TTC549 (cell line): Measurements from ENCODE around the gene AMZ2.
"Not testable (repeated sequence)": the region's sequence is repeated elsewhere in the genome, so short reads cannot be mapped to it uniquely, and the experiment has no call there.

Experiments used
- FAIRE-seq: peaks from 2 replicates; lab custom pipeline; 2012; peaks lifted over from hg19 to GRCh38; lab: Jason Lieb, UNC

The AMZ2 gene

GRCh38 chr17:68253426-68253825 is 5.6 kb downstream of the AMZ2 start:
- not testable (repeated sequence) for FAIRE-seq

GRCh38 chr17:68255151-68255550 is 7.3 kb downstream of the AMZ2 start:
- FAIRE-seq: no peak

GRCh38 chr17:68255731-68256538 is 8.1 kb downstream of the AMZ2 start:
- no peak for FAIRE-seq

GRCh38 chr17:68256701-68257100 is 8.9 kb downstream of the AMZ2 start:
- FAIRE-seq: not testable (repeated sequence)

- no peak for FAIRE-seq
Measured at GRCh38 chr17:68257934-68258333, 10.1 kb downstream of the AMZ2 start.

GRCh38 chr17:68258890-68259647 is 11.2 kb downstream of the AMZ2 start:
- not testable (repeated sequence) for FAIRE-seq

GRCh38 chr17:68259648-68259951 is 11.8 kb downstream of the AMZ2 start:
- FAIRE-seq: not testable (repeated sequence)

- FAIRE-seq: no peak
Measured at GRCh38 chr17:68260051-68260762, 12.4 kb downstream of the AMZ2 start.

- FAIRE-seq: not testable (repeated sequence)
Measured at GRCh38 chr17:68262467-68262866, 14.6 kb downstream of the AMZ2 start.

GRCh38 chr17:68263101-68263681 is 15.3 kb downstream of the AMZ2 start:
- peak; percentile 92 for FAIRE-seq

- FAIRE-seq: not testable (repeated sequence)
Measured at GRCh38 chr17:68265833-68266232, 18.0 kb downstream of the AMZ2 start.

- FAIRE-seq: no peak
Measured at GRCh38 chr17:68273722-68274121, 25.9 kb downstream of the AMZ2 start.

GRCh38 chr17:68276339-68276738 is 28.5 kb downstream of the AMZ2 start:
- not testable (repeated sequence) for FAIRE-seq

GRCh38 chr17:68277807-68278206 is 30.0 kb downstream of the AMZ2 start:
- FAIRE-seq: no peak

GRCh38 chr17:68281965-68282364 is 34.1 kb downstream of the AMZ2 start:
- not testable (repeated sequence) for FAIRE-seq

- no peak for FAIRE-seq
Measured at GRCh38 chr17:68288375-68288774, 40.5 kb downstream of the AMZ2 start.

GRCh38 chr17:68288804-68289203 is 41.0 kb downstream of the AMZ2 start:
- FAIRE-seq: no peak

- FAIRE-seq: no peak
Measured at GRCh38 chr17:68289473-68289872, 41.6 kb downstream of the AMZ2 start.

- FAIRE-seq: no peak
Measured at GRCh38 chr17:68289936-68290267, 42.1 kb downstream of the AMZ2 start.

- no peak for FAIRE-seq
Measured at GRCh38 chr17:68290268-68290954, 42.6 kb downstream of the AMZ2 start.

- no peak for FAIRE-seq
Measured at GRCh38 chr17:68290955-68291835, 43.4 kb downstream of the AMZ2 start, which contains the start of the genes ARSG and SLC16A6. TSS of gene ARSG (plus strand) at chr17:68291495. CDS start at chr17:68307494, 15,999 bp downstream. TSS of gene SLC16A6 (minus strand) at chr17:68291127. CDS start at chr17:68278320, 12,807 bp downstream.
